ENCODE data around the gene SNX5. TPM values are rescaled to one million over a fixed set of nuclear protein-coding genes. Genes with fewer than 3 reads are reported as not detected.

SNX5 gene
- total RNA-seq, 1 experiment from 2014 or later: 188 TPM

DNA sequence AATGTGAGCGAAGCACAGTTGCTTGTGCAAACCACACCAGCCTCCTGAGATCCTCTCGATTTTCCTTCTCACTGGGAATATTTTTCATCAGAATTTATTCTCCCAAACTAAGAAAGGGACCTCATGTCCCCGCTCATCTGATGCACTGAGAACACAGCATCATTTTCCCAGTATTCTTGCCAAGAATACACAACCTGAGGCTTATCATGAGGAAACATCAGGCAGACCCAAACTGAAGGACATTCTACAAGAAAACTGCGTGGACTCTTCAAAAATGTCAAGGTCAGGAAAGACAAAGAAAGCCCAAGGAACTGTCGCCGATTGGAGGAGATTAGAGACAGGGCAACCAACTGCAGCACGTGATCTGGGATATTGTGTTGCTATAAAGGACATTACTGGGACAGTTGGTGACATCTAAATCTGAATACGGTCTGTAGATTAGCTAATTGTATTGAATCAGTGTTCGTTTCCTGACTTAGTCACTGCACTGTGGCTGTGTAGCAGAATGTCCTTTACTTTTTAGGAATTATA lies 72.3 kb downstream of the SNX5 start:
- DNase-seq (ENCODE audit: low spot score): no peak
- CTCF ChIA-PET: interaction anchor here (0.6 to 1.2 kb wide), 2 partner anchors 34 to 360 kb away, joined by 3 to 6 read pairs; no protein-coding TSS in a partner anchor
- TF ChIP-seq, protein P1, sequence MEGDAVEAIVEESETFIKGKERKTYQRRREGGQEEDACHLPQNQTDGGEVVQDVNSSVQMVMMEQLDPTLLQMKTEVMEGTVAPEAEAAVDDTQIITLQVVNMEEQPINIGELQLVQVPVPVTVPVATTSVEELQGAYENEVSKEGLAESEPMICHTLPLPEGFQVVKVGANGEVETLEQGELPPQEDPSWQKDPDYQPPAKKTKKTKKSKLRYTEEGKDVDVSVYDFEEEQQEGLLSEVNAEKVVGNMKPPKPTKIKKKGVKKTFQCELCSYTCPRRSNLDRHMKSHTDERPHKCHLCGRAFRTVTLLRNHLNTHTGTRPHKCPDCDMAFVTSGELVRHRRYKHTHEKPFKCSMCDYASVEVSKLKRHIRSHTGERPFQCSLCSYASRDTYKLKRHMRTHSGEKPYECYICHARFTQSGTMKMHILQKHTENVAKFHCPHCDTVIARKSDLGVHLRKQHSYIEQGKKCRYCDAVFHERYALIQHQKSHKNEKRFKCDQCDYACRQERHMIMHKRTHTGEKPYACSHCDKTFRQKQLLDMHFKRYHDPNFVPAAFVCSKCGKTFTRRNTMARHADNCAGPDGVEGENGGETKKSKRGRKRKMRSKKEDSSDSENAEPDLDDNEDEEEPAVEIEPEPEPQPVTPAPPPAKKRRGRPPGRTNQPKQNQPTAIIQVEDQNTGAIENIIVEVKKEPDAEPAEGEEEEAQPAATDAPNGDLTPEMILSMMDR (conservative IDR thresholded peaks at IDR 0.05; ENCODE audit: low read depth, low read length): no peak
- no peak for TF ChIP-seq EZH2 (IDR thresholded peaks at IDR 0.05; ENCODE audit: borderline replicate concordance, low read depth, low read length, poor library complexity, severe bottlenecking)
- Histone ChIP-seq H3K27ac (ENCODE audit: low read depth, low read length, poor library complexity, severe bottlenecking) (no peak overlapping the region), H3K27me3 (replicated peaks; ENCODE audit: insufficient read depth, low read depth, low read length, poor library complexity) (no peaks in the 10 kb centered on the region), H3K4me1 (ENCODE audit: insufficient read depth, low read length, poor library complexity, severe bottlenecking) (peaks cover 7% of the 10 kb centered on the region), H3K4me3 (ENCODE audit: low read depth, low read length, poor library complexity, severe bottlenecking) (no peak overlapping the region), H3K9me3 (ENCODE audit: low read depth, low read length, poor library complexity, severe bottlenecking) (no peaks in the 10 kb centered on the region), H3K36me3 (ENCODE audit: insufficient read depth, low read length, poor library complexity, severe bottlenecking) (no peaks in the 10 kb centered on the region)
- BruUV-seq (replicated peaks): no TSS peak
- intact Hi-C loops (cut with micrococcal nuclease; ENCODE audit: unreplicated experiment): loop anchor here (5.0 to 10.0 kb wide), 4 partner anchors 211 to 1094 kb away; partner anchors contain the start of gene RRBP1
- POLR2A ChIA-PET (ENCODE audit: low non-redundant PET): no interaction called here

DNA sequence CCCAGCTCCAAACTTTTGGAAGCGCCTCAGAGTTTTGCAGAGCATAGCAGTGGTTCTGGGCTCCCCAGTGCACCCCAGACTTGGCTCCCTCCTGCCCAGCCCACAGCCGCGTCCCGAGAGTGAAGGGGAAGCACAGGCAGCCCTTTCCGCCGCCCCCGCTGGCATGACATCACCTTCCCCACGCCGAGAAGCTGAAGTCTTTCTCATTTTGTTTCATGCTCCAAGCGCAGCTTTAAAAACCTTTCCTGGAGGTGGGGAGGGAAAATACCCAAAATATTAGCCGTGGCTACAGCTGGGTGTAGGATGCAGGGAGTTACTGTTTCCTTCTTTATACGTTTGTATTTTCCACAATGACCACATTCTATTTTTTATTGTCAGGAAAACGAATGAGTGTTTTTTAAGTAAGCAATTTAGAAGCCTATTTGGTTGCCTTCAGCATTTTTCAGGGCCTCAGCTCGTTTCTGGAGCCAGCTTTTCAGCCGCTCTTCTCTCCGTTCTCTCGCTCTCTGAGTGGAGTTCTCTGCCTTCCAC lies 72.9 kb downstream of the SNX5 start:
- H3K4me1 ChIP-seq (ENCODE audit: insufficient read depth, low read length, poor library complexity, severe bottlenecking): peaks cover 7% of the 10 kb centered on the region
- ChIA-PET POLR2A (ENCODE audit: low non-redundant PET) (no interaction called here), CTCF (interaction anchor here (0.6 to 1.2 kb wide), 3 partner anchors 35 to 391 kb away, joined by 3 to 6 read pairs (median 4); no protein-coding TSS in a partner anchor)
- TF ChIP-seq, protein P1 (conservative IDR thresholded peaks at IDR 0.05; ENCODE audit: low read depth, low read length): no peak
- TF ChIP-seq EZH2 (IDR thresholded peaks at IDR 0.05; ENCODE audit: borderline replicate concordance, low read depth, low read length, poor library complexity, severe bottlenecking): no peak
- no peak overlapping the region for H3K4me3 ChIP-seq (ENCODE audit: low read depth, low read length, poor library complexity, severe bottlenecking)
- intact Hi-C loops (cut with micrococcal nuclease; ENCODE audit: unreplicated experiment): loop anchor here (5.0 to 10.0 kb wide), 4 partner anchors 211 to 1093 kb away; partner anchors contain the start of gene RRBP1
- no peak overlapping the region for H3K27ac ChIP-seq (ENCODE audit: low read depth, low read length, poor library complexity, severe bottlenecking)
- no peaks in the 10 kb centered on the region for H3K36me3 ChIP-seq (ENCODE audit: insufficient read depth, low read length, poor library complexity, severe bottlenecking)
- no peaks in the 10 kb centered on the region for H3K27me3 ChIP-seq (replicated peaks; ENCODE audit: insufficient read depth, low read depth, low read length, poor library complexity)
- DNase-seq (ENCODE audit: low spot score): no peak
- no peaks in the 10 kb centered on the region for H3K9me3 ChIP-seq (ENCODE audit: low read depth, low read length, poor library complexity, severe bottlenecking)
- no TSS peak for BruUV-seq (replicated peaks)

DNA sequence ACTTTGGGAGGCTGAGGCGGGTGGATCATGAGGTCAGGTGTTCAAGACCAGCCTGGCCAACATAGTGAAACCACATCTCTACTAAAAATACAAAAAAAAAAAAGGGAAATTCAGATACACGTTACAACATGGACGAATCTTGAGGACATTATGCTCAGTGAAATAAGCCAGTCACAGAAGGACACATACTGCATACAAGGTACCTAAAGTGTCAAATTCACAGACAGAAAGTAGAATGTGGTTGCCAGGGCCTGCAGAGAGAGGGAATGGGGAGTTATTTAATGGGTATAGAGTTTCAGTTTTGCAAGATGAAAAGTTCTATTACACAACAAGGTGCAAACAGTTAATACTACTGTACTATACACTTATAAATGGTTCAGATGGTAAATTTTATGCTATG lies 75.1 kb downstream of the SNX5 start:
- H3K4me3 ChIP-seq (ENCODE audit: low read depth, low read length, poor library complexity, severe bottlenecking): no peak overlapping the region
- BruUV-seq (replicated peaks): no TSS peak
- no peaks in the 10 kb centered on the region for H3K36me3 ChIP-seq (ENCODE audit: insufficient read depth, low read length, poor library complexity, severe bottlenecking)
- H3K27ac ChIP-seq (ENCODE audit: low read depth, low read length, poor library complexity, severe bottlenecking): no peak overlapping the region
- no peak for DNase-seq (ENCODE audit: low spot score)
- no peak for TF ChIP-seq EZH2 (IDR thresholded peaks at IDR 0.05; ENCODE audit: borderline replicate concordance, low read depth, low read length, poor library complexity, severe bottlenecking)
- TF ChIP-seq, protein P1 (conservative IDR thresholded peaks at IDR 0.05; ENCODE audit: low read depth, low read length): no peak
- intact Hi-C loops (cut with micrococcal nuclease; ENCODE audit: unreplicated experiment): loop anchor here (10.0 kb wide), 1 partner anchor 209 kb away; the partner anchor contains the start of gene RRBP1
- no peaks in the 10 kb centered on the region for H3K27me3 ChIP-seq (replicated peaks; ENCODE audit: insufficient read depth, low read depth, low read length, poor library complexity)
- H3K9me3 ChIP-seq (ENCODE audit: low read depth, low read length, poor library complexity, severe bottlenecking): peaks cover 11% of the 10 kb centered on the region
- CTCF ChIA-PET: no interaction called here
- H3K4me1 ChIP-seq (ENCODE audit: insufficient read depth, low read length, poor library complexity, severe bottlenecking): peaks cover 7% of the 10 kb centered on the region
- POLR2A ChIA-PET (ENCODE audit: low non-redundant PET): no interaction called here
